ENCODE results near the gene DTNA. TPM values are rescaled to one million over a fixed set of nuclear protein-coding genes. Genes with fewer than 3 reads are reported as not detected.
"Not testable (repeated sequence)": the region's sequence is repeated elsewhere in the genome, so short reads cannot be mapped to it uniquely, and the experiment has no call there.

Gene DTNA
- polyA plus RNA-seq (2012; ENCODE audit: missing spikeins): 0.36 TPM

DNA sequence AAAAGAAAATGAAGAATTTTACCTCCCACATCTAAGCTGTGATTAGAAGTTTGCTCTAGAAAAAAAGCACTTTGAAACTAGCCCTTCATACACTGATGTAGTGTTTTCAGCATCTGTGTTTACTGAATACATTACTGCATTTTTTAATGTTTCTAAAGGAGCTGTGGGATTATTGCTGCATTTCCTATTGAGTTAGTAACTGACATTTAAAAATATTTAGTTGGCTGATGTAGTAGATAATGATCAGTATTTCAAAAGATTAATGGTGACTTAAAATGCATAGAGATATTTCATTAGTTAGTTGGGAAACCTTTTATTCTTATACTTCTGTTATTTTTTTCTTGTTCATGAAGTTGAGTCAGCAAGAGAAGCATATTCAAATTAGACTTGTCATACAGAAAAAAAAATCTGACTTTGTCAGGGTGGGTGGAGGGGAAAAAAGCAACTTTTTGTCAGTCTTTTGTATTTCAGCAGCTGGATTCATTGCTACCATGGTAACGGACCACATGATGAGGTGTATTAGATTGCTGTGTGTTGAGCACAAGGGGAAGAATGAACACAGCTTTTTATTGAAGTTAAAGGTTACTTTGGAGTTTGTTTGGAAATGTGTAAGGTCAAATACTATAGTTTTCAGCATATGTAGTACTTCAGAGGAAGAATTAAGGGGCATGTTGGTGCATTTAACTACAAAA, at the start of gene DTNA:
Gene DTNA, plus strand, starts transcription at position 549 of the 692 bp plus-strand sequence. CDS start 45,679 bp downstream, outside the sequence.
- no peak for TF ChIP-seq POLR2A (IDR thresholded peaks at IDR 0.05; ENCODE audit: low read depth, low read length)
- no peak for TF ChIP-seq TAF1 (IDR thresholded peaks at IDR 0.05; ENCODE audit: borderline replicate concordance, low read depth, low read length)
- no peak for TF ChIP-seq POLR2AphosphoS5 (IDR thresholded peaks at IDR 0.05; ENCODE audit: low read depth, low read length)
- no peak for DNase-seq (ENCODE audit: insufficient read length)
- no peak for FAIRE-seq

DNA sequence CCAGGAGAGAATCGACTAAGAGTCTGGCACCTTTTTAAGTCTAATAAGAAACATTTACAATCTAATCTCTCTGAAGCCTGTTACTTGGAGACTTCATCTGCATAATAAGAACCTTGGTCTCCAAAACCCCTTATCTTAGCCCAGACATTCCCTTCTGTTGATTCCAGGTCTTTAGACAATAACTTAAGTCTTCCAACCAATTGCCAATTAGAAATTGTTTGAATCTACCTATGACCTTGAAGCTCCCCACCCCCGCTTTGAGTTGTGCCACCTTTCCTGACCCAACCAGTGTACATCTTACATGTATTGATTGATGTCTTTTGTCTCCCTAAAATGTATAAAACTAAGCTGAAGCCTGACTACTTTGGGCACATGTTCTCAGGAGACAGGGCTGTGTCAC, 49.5 kb upstream of the DTNA start:
- FAIRE-seq (no peak), DNase-seq (ENCODE audit: insufficient read length) (no peak)
- TF ChIP-seq TAF1 (IDR thresholded peaks at IDR 0.05; ENCODE audit: borderline replicate concordance, low read depth, low read length): no peak
- no peak for TF ChIP-seq POLR2A (IDR thresholded peaks at IDR 0.05; ENCODE audit: low read depth, low read length)
- no peak for TF ChIP-seq POLR2AphosphoS5 (IDR thresholded peaks at IDR 0.05; ENCODE audit: low read depth, low read length)

DNA sequence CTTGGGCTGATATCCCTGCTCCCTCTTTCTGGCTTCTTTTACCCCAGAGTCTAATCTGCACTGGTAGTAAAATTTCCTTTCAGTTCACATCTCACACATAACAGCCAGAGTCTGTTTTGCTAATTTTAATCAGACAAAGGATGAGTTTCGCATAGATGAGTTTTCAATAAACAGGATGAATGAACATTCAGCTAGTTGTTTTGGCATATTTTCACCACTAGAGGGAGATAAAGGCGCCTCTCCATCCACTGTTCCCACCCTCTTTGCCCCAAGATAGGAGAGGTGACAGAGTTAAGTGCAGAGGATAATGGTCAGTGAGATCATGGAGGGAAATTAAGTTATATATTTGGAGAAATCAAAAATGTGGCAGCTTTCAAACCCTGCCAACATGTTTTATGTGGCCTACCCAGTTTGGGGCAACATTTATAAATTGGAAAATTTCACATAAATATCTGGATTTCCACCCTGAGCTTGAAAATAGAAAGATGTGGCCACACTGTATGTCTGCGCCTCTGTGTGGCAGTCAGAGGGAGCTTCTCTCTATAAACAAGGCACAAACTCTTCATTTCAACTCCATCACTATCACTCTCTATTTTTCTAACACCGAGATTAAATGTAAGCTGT, 48.5 kb upstream of the DTNA start:
- DNase-seq (ENCODE audit: insufficient read length) (peak; percentile 16), FAIRE-seq (peak; percentile 76)
- TF ChIP-seq POLR2A (IDR thresholded peaks at IDR 0.05; ENCODE audit: low read depth, low read length): no peak
- no peak for TF ChIP-seq TAF1 (IDR thresholded peaks at IDR 0.05; ENCODE audit: borderline replicate concordance, low read depth, low read length)
- no peak for TF ChIP-seq POLR2AphosphoS5 (IDR thresholded peaks at IDR 0.05; ENCODE audit: low read depth, low read length)

GRCh38 chr18:34676816-34677574, 33.1 kb upstream of the DTNA start:
- no peak for FAIRE-seq
- TF ChIP-seq POLR2A (IDR thresholded peaks at IDR 0.05; ENCODE audit: low read depth, low read length): no peak
- no peak for TF ChIP-seq TAF1 (IDR thresholded peaks at IDR 0.05; ENCODE audit: borderline replicate concordance, low read depth, low read length)
- TF ChIP-seq POLR2AphosphoS5 (IDR thresholded peaks at IDR 0.05; ENCODE audit: low read depth, low read length): no peak
- DNase-seq (ENCODE audit: insufficient read length): no peak

- not testable (repeated sequence) for FAIRE-seq; DNase-seq (ENCODE audit: insufficient read length)
Observed at GRCh38 chr18:34689750-34690149, 20.3 kb upstream of the DTNA start.

- FAIRE-seq (no peak), DNase-seq (ENCODE audit: insufficient read length) (no peak)
- TF ChIP-seq POLR2A (IDR thresholded peaks at IDR 0.05; ENCODE audit: low read depth, low read length) (no peak), TAF1 (IDR thresholded peaks at IDR 0.05; ENCODE audit: borderline replicate concordance, low read depth, low read length) (no peak), POLR2AphosphoS5 (IDR thresholded peaks at IDR 0.05; ENCODE audit: low read depth, low read length) (no peak)
Observed at GRCh38 chr18:34691614-34692013, 18.5 kb upstream of the DTNA start.

- FAIRE-seq: no peak
- no peak for DNase-seq (ENCODE audit: insufficient read length)
- TF ChIP-seq POLR2A (IDR thresholded peaks at IDR 0.05; ENCODE audit: low read depth, low read length) (no peak), TAF1 (IDR thresholded peaks at IDR 0.05; ENCODE audit: borderline replicate concordance, low read depth, low read length) (no peak), POLR2AphosphoS5 (IDR thresholded peaks at IDR 0.05; ENCODE audit: low read depth, low read length) (no peak)
Observed at GRCh38 chr18:34694591-34695165, 15.4 kb upstream of the DTNA start.

GRCh38 chr18:34695310-34695709, 14.8 kb upstream of the DTNA start:
- no peak for DNase-seq (ENCODE audit: insufficient read length)
- TF ChIP-seq TAF1 (IDR thresholded peaks at IDR 0.05; ENCODE audit: borderline replicate concordance, low read depth, low read length): no peak
- no peak for TF ChIP-seq POLR2AphosphoS5 (IDR thresholded peaks at IDR 0.05; ENCODE audit: low read depth, low read length)
- TF ChIP-seq POLR2A (IDR thresholded peaks at IDR 0.05; ENCODE audit: low read depth, low read length): no peak
- no peak for FAIRE-seq

DNA sequence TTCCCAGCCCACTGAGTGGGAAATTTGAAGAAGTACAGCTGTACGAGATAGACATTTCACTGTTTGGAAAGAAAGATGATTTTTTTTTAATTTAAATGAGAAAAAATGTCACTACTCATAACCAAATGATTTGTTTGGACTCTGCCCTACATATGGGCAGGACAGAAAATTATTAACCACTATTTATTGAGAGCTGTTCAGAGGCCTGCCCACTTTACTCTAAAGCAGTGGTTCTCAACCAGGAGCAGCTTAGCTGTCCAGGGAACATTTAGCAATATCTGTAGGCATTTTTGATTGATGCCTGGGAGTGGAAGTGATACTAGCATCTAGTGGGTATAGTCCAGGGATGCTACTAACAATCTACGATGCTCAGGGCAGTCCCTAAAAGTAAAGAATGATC, 13.4 kb upstream of the DTNA start:
- DNase-seq (ENCODE audit: insufficient read length): no peak
- FAIRE-seq: no peak
- no peak for TF ChIP-seq POLR2A (IDR thresholded peaks at IDR 0.05; ENCODE audit: low read depth, low read length)
- TF ChIP-seq POLR2AphosphoS5 (IDR thresholded peaks at IDR 0.05; ENCODE audit: low read depth, low read length): no peak
- no peak for TF ChIP-seq TAF1 (IDR thresholded peaks at IDR 0.05; ENCODE audit: borderline replicate concordance, low read depth, low read length)

DNA sequence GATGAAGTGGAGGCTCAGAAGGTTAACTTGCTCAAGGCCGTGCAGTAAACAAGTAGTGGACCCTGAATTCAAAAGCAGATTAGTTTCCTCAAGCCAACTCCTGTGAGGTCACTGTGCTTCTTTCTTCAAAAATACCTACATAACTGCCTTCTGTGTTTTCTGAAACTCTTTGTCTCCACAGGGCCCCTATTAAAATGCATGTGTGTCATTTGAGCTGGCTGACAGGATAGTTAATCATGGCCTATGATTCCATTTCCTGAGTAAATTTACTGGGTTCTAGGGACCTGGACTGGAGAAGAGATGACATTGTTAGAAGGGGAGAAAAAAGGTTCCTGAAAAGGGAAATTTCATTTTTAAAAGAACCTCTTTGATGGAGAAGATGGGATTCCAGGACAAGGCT, 12.9 kb upstream of the DTNA start:
- TF ChIP-seq TAF1 (IDR thresholded peaks at IDR 0.05; ENCODE audit: borderline replicate concordance, low read depth, low read length) (no peak), POLR2A (IDR thresholded peaks at IDR 0.05; ENCODE audit: low read depth, low read length) (no peak), POLR2AphosphoS5 (IDR thresholded peaks at IDR 0.05; ENCODE audit: low read depth, low read length) (no peak)
- no peak for FAIRE-seq
- DNase-seq (ENCODE audit: insufficient read length): no peak

DNA sequence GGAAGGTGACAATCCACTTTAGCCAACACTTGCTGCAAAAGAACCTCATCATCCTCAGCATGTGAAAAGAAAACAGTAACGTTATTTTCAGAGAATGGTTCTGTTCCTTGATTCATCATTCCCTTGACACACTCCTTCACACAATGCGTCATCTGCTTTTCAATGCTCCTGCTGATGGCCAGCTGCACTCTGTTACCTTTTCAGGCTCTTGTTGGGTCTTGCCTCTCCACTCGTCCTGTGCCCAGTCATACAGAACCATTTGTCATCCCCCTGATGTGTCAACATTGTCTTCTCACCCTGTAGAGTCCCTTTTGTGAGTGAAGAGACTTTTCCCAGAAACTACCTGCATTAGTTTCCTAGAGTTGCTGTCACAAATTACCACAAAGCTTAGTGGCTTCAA, 12.2 kb upstream of the DTNA start:
- DNase-seq (ENCODE audit: insufficient read length) (no peak), FAIRE-seq (no peak)
- no peak for TF ChIP-seq POLR2A (IDR thresholded peaks at IDR 0.05; ENCODE audit: low read depth, low read length)
- no peak for TF ChIP-seq POLR2AphosphoS5 (IDR thresholded peaks at IDR 0.05; ENCODE audit: low read depth, low read length)
- TF ChIP-seq TAF1 (IDR thresholded peaks at IDR 0.05; ENCODE audit: borderline replicate concordance, low read depth, low read length): no peak

Measured in GM12892 (cell line).